GM19467 (cell line): ENCODE measurements around the gene RNU6-9.
"Not testable (repeated sequence)": the region's sequence is repeated elsewhere in the genome, so short reads cannot be mapped to it uniquely, and the experiment has no call there.

Experiments used
- ATAC-seq: cut with Tn5 transposase; IDR thresholded peaks from one replicate; pipeline ENCODE4 v1.9.1; 2021; ENCODE audit warnings: mild to moderate bottlenecking, moderate library complexity; ENCODE audit not compliant: unreplicated experiment

The RNU6-9 gene

GRCh38 chr19:892894-893689 is at the start of gene RNU6-9, which contains the start of gene MED16:
TSS of gene RNU6-9 (plus strand) at chr19:893484.
TSS of gene MED16 (minus strand) at chr19:893187. CDS start at chr19:891131, 2,056 bp downstream.
- ATAC-seq = peak; percentile 59

- ATAC-seq = no peak
Measured at GRCh38 chr19:843836-844545, 49.3 kb upstream of the RNU6-9 start.

DNA sequence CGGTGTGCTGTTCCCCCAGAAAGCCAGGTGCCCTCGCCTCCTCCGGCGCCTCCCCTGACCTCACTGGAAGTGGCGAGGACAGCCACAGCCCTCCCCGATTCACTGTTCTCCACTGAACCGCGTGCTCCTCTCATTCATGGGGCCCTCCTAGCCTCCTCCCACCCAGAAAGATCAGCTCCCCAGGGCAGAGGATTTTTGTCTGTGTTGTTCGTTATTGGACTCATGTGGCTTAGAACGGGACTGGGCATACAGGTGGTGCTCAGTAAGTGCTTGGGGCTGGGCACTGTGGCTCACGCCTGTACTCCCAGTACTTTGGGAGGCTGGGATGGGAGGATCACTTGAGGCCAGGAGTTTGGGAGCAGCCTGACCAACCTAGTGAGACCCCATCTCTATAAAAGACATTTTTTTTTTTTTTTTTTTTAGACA is 48.7 kb upstream of the RNU6-9 start:
- no peak for ATAC-seq

- ATAC-seq = no peak
Measured at GRCh38 chr19:845707-846521, 47.4 kb upstream of the RNU6-9 start.

DNA sequence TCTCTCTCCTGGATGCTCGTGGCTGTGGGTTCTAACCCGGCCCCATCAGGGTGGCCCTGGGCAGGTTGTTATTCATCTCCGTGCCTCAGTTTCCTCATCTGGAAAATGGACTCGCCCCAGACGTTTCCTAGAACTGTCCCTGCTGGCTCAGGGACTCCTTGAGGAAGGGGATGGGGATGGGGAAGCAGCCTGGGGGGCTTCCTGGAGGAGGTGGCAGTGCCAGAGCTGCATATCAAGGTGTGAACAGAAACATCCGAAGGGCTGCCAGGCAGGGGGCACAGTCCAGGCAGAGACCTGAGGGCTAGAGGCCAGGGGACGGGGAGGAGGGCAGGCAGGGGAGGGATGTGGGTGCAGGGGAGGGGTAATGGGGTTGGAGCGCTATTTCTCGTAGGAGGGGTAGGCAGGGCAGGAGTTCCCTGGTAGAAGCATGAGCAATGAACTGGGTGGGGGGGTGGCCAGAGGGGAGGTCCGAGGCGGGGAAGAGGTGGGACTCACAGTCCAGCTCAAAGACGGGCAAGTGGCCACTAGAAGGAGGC is 44.8 kb upstream of the RNU6-9 start:
- ATAC-seq = no peak

- ATAC-seq = not testable (repeated sequence)
Measured at GRCh38 chr19:849195-849594, 44.1 kb upstream of the RNU6-9 start.

DNA sequence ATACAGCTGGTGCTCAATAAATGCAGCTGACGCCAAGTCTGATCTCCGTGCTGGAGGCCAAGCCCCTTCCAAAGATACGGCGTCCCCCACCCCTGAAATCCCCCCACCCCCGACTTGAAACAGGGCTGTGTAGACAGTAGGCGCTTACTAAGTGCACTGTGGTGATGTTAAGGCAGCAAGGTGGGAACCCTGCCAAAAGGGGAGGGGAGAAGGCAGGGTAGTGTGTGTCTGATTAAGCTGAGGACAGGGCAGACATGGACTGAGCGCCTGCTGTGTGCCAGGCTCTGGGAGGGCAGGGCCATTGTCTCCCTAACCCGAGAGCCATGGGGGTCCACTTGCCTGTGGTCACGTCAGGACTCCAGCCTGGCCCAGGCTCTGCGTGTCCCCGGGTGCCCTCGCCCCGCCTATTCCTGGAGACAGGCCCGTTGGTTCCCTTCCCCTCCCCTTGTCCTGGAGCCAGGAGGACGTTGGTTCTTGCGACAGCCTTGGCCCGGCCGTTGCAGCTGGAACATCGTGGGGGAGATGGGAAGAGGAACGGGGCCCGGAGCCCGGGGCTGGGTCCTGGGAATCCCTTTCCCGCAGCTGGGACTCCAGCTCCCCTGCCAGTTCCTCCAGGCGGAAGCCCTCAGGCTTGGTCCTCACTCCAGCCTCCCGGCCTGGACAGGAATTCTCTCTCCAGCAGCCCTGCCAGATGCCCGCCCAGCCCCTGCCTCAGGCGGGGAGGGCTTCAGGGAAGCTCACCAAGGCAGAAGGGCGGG is 42.9 kb upstream of the RNU6-9 start:
- no peak for ATAC-seq

- no peak for ATAC-seq
Measured at GRCh38 chr19:850979-851335, 42.3 kb upstream of the RNU6-9 start.

DNA sequence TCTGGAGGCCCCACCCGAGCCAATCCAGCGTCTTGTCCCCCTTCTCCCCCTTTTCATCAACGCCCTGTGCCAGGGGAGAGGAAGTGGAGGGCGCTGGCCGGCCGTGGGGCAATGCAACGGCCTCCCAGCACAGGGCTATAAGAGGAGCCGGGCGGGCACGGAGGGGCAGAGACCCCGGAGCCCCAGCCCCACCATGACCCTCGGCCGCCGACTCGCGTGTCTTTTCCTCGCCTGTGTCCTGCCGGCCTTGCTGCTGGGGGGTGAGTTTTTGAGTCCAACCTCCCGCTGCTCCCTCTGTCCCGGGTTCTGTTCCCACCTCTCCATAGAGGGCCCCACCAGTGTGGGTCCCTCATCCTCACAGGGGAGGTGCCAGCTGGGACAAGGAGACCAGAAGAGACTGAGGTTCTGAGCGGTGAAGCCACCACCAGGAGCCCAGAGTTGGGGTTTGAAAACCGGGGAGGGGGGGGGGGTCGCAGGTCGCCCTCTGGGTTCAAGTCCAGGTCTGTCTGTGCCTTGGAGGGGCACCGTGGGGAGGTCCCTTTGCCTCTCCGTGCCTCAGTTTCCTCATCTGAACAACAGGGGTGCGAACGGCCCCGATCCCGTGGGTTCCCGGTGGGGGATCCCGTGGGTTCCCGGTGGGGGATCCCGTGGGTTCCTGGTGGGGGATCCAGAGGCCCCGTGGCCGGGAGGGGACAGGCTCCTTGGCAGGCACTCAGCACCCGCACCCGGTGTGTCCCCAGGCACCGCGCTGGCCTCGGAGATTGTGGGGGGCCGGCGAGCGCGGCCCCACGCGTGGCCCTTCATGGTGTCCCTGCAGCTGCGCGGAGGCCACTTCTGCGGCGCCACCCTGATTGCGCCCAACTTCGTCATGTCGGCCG is 40.9 kb upstream of the RNU6-9 start, which contains the start of gene ELANE:
TSS of gene ELANE (plus strand) at position 168 of the 878 bp plus-strand sequence. CDS start at position 194, 26 bp downstream.
- no peak for ATAC-seq

- ATAC-seq = no peak
Measured at GRCh38 chr19:853014-853585, 40.2 kb upstream of the RNU6-9 start.

DNA sequence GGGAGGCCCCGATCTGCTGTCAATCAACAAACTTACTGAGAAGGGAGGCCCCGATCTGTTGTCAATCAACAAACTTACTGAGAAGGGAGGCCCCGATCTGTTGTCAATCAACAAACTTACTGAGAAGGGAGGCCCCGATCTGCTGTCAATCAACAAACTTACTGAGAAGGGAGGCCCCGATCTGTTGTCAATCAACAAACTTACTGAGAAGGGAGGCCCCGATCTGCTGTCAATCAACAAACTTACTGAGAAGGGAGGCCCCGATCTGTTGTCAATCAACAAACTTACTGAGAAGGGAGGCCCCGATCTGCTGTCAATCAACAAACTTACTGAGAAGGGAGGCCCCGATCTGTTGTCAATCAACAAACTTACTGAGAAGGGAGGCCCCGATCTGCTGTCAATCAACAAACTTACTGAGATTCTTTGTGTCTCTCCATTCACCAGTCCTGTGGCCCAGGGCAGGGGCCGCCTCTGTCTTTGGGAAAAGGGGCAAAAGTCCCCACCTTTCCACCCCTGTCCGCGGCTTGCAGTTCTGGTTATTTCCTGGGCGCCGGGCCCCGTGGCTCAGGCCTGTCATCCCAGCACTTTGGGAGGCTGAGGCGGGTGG is 39.6 kb upstream of the RNU6-9 start:
- not testable (repeated sequence) for ATAC-seq

DNA sequence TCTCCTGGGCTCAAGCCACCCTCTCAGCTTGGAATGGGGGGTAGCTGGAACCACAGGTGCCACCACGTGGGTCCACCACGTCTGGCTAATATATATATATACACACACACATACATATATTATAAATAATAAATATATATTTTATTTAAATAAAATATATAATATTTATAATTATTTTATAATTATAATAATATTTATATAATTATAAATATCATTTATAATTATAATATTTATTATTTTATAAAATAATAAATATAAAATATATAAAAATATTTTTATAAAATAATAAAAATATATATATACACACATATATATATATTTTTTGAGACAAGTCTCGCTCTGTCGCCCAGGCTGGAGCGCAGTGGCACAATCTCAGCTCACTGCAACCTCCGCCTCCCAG is 38.7 kb upstream of the RNU6-9 start:
- ATAC-seq = no peak

DNA sequence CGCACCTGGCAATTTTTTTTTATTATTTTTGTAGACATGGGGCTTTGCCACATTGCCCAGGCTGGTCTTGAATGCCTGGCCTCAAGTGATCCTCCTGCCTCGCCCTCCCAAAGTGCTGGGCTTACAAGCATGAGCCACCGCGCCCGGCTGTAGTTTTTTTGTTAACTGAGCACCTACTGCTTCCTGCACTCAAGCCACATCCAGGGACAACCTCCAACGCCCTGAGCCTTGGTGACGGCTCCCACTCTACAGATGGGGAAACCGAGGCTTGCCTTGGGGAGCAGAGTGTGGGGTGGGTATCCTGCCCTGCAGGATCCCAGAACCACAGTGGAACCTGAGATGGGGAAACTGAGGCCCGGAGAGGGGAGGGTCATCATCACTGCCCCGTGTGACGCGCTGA is 38.1 kb upstream of the RNU6-9 start:
- ATAC-seq = no peak

DNA sequence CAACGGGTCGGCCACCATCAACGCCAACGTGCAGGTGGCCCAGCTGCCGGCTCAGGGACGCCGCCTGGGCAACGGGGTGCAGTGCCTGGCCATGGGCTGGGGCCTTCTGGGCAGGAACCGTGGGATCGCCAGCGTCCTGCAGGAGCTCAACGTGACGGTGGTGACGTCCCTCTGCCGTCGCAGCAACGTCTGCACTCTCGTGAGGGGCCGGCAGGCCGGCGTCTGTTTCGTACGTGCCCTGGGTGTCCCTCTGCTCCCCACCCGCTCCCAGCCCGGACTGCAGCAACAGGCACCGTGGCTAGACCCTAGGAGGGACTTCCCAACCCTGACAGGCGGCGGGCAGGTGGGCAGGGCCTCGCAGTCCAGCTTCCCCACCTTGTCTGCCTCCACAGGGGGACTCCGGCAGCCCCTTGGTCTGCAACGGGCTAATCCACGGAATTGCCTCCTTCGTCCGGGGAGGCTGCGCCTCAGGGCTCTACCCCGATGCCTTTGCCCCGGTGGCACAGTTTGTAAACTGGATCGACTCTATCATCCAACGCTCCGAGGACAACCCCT is 37.6 kb upstream of the RNU6-9 start:
- no peak for ATAC-seq

GRCh38 chr19:858284-858683 is 35.0 kb upstream of the RNU6-9 start:
- ATAC-seq = no peak

DNA sequence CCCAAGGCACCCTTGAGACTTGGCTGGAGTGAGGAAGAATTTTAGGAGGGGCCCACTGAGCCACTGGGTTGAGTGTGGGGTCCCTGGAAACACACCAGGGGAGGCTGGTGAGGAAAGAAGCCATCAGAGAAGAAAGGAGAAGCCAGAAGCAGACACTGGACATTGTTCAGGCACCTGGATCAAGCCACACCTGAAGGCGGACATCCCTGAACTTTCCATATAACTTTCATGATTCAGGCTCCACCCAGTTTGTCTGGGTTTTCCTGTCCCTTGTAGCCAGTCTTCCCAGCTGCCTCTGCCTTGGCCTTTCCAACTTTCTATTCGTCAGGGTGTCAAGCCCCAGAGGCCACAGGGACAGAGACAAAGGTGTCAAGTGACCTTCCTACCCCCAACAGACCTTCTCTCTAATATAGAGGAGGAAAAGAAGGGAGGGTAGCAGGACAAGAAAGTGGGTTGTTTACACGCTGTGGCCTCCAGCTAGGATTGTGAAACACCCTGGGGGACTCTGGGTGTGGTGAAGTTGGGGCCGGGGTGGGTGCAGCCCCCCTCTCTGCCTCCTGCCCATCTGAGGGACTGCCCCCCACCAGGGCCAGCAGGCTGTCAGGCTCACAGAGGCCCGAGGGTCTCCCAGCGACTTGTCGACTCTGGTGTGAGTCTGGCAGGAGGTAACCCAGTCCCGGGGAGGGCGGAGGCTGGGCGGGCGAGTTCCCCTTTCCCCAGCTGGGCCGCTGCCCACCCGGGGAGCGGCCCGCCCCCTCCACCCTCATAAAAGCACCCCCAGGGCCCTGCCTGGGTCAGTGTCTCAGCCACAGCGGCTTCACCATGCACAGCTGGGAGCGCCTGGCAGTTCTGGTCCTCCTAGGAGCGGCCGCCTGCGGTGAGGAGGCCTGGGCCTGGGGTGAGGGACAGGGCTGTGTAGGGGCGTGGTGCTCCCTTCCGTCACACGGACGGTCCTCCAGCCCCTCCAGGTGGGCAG is 34.1 kb upstream of the RNU6-9 start, which contains the start of gene CFD:
TSS of gene CFD (plus strand) at position 797 of the 976 bp plus-strand sequence. CDS start at position 823, 26 bp downstream.
- no peak for ATAC-seq
